D721Med (cell line): ENCODE results near the gene ZBTB7C.

ENCODE experiments used
- DNase-seq: peaks from one replicate; pipeline ENCODE4 v3.0.0; 2011; ENCODE audit warnings: low spot score; ENCODE audit not compliant: insufficient read length
- FAIRE-seq: peaks from 2 replicates; lab custom pipeline; 2011; peaks lifted over from hg19 to GRCh38; lab: Jason Lieb, UNC
- TF ChIP-seq, protein P1 (sequence below): IDR thresholded peaks from 2 replicates; pipeline ENCODE4 v1.5.1; 2012; ENCODE audit warnings: mild to moderate bottlenecking, control low read depth; ENCODE audit not compliant: insufficient read depth; ENCODE audit errors: missing control alignments

Gene ZBTB7C

DNA sequence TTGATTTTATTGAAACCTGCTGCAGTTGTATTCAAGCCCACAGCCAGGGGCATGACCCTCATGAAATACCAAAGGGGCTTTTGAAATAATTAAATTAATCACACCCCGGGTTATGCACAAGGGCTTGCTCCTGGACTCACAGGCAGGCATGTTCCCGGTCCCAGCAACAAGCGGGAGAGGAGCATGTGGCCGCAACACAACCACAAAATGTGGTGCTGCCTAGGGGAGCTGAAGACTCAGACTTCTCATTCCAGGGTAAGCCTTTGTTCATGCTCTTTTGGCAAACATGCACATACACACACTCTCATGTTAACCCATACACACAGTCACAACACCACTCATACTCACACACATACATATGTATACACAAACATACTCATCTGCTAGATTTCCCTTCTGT is 245.1 kb downstream of the ZBTB7C start:
- DNase-seq (no peak), FAIRE-seq (no peak)
- TF ChIP-seq, protein P1, sequence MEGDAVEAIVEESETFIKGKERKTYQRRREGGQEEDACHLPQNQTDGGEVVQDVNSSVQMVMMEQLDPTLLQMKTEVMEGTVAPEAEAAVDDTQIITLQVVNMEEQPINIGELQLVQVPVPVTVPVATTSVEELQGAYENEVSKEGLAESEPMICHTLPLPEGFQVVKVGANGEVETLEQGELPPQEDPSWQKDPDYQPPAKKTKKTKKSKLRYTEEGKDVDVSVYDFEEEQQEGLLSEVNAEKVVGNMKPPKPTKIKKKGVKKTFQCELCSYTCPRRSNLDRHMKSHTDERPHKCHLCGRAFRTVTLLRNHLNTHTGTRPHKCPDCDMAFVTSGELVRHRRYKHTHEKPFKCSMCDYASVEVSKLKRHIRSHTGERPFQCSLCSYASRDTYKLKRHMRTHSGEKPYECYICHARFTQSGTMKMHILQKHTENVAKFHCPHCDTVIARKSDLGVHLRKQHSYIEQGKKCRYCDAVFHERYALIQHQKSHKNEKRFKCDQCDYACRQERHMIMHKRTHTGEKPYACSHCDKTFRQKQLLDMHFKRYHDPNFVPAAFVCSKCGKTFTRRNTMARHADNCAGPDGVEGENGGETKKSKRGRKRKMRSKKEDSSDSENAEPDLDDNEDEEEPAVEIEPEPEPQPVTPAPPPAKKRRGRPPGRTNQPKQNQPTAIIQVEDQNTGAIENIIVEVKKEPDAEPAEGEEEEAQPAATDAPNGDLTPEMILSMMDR: no peak

DNA sequence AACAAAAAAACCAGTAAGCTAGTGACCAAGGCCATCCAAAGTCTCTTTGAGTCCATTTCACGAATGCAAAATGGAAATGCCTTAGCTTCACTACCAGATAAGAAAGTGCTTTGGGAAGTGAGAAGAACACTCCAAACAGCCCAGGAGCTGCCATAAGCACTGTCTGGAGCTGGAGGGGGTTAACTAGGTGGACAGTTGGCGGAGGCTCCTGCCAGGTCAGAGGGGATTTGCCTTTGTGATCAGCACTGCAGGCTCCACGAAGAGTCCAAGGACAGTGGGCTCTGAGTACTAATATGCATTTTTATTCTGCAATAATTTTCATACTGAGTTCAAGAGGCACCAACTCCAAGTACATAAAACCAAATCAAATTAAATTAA is 245.5 kb downstream of the ZBTB7C start:
- TF ChIP-seq, protein P1: no peak
- no peak for FAIRE-seq
- no peak for DNase-seq

DNA sequence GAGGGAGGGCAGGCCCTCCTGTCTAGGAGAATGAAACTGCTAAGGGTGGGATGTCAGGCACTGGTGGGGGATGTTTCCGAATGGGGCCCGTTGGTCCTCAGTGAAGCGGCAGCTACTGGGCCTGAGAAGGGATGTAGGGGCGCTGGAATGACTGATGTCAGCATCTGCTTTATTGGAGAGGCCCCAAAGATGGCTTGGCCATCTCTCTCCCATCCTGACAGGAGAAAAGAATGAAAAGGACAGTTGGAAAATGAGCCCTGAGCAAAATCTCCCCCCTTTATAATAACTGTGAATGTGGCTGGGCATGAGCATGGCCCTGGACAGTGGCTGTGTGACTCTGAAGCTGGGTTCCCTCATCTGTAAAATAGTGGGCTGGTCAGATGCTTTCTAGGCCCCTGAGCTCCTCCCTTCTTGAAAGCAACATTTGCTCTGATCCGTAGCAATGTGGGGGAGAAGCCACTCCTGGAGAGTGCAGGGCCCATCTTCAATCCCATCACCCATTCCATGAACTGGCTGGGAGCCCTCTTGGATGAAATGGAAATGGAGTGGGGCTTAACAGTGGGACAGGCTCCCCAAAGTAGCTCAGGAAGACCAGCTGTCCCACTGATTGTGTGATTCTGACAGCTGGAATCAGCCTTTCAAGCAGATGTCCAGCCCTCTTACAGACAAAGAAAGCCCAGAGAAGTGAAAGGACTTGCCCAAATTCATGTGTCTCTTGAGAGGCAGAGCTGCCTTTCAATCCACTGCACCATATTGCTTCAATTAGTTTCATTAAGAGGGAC is 246.0 kb downstream of the ZBTB7C start:
- no peak for FAIRE-seq
- TF ChIP-seq, protein P1: no peak
- no peak for DNase-seq

DNA sequence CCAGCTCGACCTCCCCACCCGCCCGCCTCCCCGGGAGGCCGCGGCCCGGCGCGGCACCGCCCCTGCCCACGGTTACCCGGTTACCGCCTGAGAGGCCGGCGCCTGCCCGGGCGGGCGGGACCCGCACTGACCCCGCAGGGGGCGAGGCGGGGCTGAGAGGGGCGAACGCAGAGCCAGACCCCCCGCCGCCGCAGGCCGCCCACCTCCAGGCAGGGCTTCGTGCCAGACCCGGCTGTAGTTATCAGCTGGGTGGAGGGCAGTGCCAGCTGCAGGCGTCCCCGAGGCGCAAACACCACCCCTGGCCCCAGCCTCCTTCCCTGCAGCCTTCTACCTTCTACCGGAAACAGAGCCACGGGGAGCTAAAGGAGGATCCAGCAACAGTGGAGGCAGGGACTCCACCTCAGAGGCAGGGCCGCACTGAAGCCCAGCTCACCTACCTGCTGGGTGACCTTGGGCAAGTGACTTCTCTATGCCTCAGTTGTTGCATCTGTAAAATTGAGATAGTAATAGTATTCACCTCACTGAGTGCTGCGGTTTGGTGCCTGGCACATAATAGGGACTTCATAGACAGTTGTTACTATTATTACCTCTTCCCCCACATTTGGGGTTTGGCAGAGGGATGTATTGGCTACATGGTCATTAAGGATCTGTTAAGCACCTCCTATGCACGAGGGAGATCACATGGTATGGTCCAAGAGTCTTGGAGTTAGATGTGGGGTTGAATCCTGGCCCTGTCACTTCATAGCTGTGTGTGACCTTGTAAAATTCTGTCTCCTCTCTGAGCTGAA is 247.1 kb downstream of the ZBTB7C start:
- FAIRE-seq: peak; percentile 21

DNA sequence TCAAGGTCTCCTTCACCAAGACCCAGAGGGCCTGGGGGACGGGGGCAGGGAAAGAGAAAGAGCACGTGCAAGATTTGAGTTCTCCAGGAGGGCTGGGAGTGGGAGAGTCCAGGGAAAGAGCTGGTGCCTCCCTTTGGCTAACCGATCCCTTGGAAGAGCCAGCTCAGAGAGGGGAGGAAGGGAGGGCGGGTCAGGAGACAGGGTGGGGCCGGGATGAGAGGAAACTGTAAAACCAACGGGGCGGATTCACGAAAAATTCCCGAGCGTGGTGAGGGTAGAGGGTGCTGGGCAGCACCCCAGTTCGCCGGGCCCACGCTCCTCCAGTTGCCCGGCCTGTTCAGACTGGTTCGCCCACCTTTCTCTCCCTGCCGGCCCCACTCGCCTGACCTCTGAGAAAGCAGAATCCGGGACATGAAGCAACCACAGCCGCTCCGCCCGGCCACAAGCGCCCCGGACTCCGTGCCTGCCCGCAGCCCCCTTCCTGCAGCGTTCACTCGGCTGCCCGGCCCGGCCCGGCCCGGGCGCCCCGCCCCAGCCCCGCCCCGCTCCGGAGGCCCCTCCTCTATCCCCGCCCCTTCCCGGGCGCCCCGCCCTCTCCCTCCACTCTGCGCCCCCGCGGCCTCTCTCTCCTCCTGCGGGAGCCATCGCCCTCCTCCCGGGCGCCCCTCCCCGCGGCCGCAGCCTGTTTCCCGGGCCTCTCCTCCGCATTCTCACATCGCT is 247.8 kb downstream of the ZBTB7C start:
- no peak for FAIRE-seq
- TF ChIP-seq, protein P1: no peak
- peak; percentile 91 for DNase-seq

More for the DNA sequence above, 247.1 kb downstream of the ZBTB7C start:
- DNase-seq: no peak
- TF ChIP-seq, protein P1: no peak

DNA sequence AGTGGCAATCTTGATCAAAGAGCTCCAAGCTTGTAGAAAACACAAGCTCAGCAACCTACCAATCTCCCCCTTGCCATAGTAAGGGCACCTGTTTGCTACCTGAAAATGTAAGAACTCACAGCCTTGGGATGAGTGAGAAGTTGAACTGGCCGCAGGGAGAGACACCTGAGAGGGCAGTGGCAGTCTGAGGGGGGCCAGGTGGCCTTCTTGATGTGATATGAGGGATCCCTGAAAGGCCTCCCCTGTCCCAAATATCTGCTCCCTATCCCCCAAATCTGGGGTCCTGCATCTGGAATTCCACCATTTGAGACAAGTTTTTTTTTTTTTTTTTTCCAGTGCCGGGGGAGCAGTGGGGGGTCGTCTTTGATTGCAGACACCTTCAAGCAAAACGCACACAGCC is 248.6 kb downstream of the ZBTB7C start:
- no peak for DNase-seq
- FAIRE-seq: no peak
- TF ChIP-seq, protein P1: no peak
